Measurements from ENCODE around the gene PSEN1. TPM values are rescaled to one million over a fixed set of nuclear protein-coding genes. Genes with fewer than 3 reads are reported as not detected.

The PSEN1 gene
- total RNA-seq, 1 experiment from 2014 or later = 55.1 TPM

GRCh38 chr14:73198253-73198652 lies 61.9 kb downstream of the PSEN1 start:
- Mint-ChIP-seq H3K36me3 (ENCODE audit: insufficient read depth, unreplicated experiment) (peaks cover 92% of the 10 kb centered on the region), H3K4me1 (ENCODE audit: insufficient read depth, unreplicated experiment) (no peaks in the 10 kb centered on the region), H3K27ac (ENCODE audit: low read depth, unreplicated experiment) (no peak overlapping the region), H3K4me3 (ENCODE audit: unreplicated experiment) (no peak overlapping the region), H3K9me3 (ENCODE audit: unreplicated experiment) (no peaks in the 10 kb centered on the region), H3K27me3 (ENCODE audit: insufficient read depth, unreplicated experiment) (no peaks in the 10 kb centered on the region)
- no peak for DNase-seq (ENCODE audit: unreplicated experiment)
- CTCF ChIA-PET = no interaction called here
- intact Hi-C loops (cut with micrococcal nuclease) = no loop called here
- TF ChIP-seq CTCF (IDR thresholded peaks at IDR 0.05; ENCODE audit: unreplicated experiment) = no peak
- POLR2A ChIA-PET = interaction anchor here (0.6 to 1.3 kb wide), 4 partner anchors 13 to 98 kb away, joined by 3 read pairs; no protein-coding TSS in a partner anchor
- no TSS peak for BruUV-seq (replicated peaks)

GRCh38 chr14:73203527-73203926 lies 67.2 kb downstream of the PSEN1 start:
- H3K4me1 Mint-ChIP-seq (ENCODE audit: insufficient read depth, unreplicated experiment) = no peaks in the 10 kb centered on the region
- H3K9me3 Mint-ChIP-seq (ENCODE audit: unreplicated experiment) = no peaks in the 10 kb centered on the region
- intact Hi-C loops (cut with micrococcal nuclease) = no loop called here
- H3K27ac Mint-ChIP-seq (ENCODE audit: low read depth, unreplicated experiment) = no peak overlapping the region
- TF ChIP-seq CTCF (IDR thresholded peaks at IDR 0.05; ENCODE audit: unreplicated experiment) = no peak
- peaks cover 91% of the 10 kb centered on the region for H3K36me3 Mint-ChIP-seq (ENCODE audit: insufficient read depth, unreplicated experiment)
- ChIA-PET CTCF (no interaction called here), POLR2A (interaction anchor here (0.7 to 1.5 kb wide), 2 partner anchors 17 to 277 kb away, joined by 3 read pairs; partner anchors contain the start of gene DCAF4)
- DNase-seq (ENCODE audit: unreplicated experiment) = no peak
- no peak overlapping the region for H3K4me3 Mint-ChIP-seq (ENCODE audit: unreplicated experiment)
- no TSS peak for BruUV-seq (replicated peaks)
- H3K27me3 Mint-ChIP-seq (ENCODE audit: insufficient read depth, unreplicated experiment) = no peaks in the 10 kb centered on the region

- DNase-seq (ENCODE audit: unreplicated experiment) = no peak
- H3K9me3 Mint-ChIP-seq (ENCODE audit: unreplicated experiment) = no peaks in the 10 kb centered on the region
- BruUV-seq (replicated peaks) = no TSS peak
- H3K4me1 Mint-ChIP-seq (ENCODE audit: insufficient read depth, unreplicated experiment) = peaks cover 11% of the 10 kb centered on the region
- H3K27ac Mint-ChIP-seq (ENCODE audit: low read depth, unreplicated experiment) = no peak overlapping the region
- H3K36me3 Mint-ChIP-seq (ENCODE audit: insufficient read depth, unreplicated experiment) = peaks cover 76% of the 10 kb centered on the region
- intact Hi-C loops (cut with micrococcal nuclease) = no loop called here
- TF ChIP-seq CTCF (IDR thresholded peaks at IDR 0.05; ENCODE audit: unreplicated experiment) = no peak
- POLR2A ChIA-PET = interaction anchor here (1.1 kb wide), 1 partner anchor 11 kb away, joined by 4 read pairs; no protein-coding TSS in a partner anchor
- CTCF ChIA-PET = interaction anchor here (1.1 kb wide), 1 partner anchor 64 kb away, joined by 3 read pairs; no protein-coding TSS in a partner anchor
- H3K4me3 Mint-ChIP-seq (ENCODE audit: unreplicated experiment) = no peak overlapping the region
- no peaks in the 10 kb centered on the region for H3K27me3 Mint-ChIP-seq (ENCODE audit: insufficient read depth, unreplicated experiment)
These were observed 71.3 kb downstream of the PSEN1 start for GRCh38 chr14:73207615-73208014.

GRCh38 chr14:73208390-73208789 lies 72.1 kb downstream of the PSEN1 start:
- ChIA-PET CTCF (interaction anchor here (0.8 to 1.1 kb wide), 2 partner anchors 25 to 64 kb away, joined by 3 read pairs; no protein-coding TSS in a partner anchor), POLR2A (interaction anchor here (1.1 kb wide), 2 partner anchors 11 to 72 kb away, joined by 3 to 4 read pairs; partner anchors contain the start of gene PSEN1)
- H3K27me3 Mint-ChIP-seq (ENCODE audit: insufficient read depth, unreplicated experiment) = no peaks in the 10 kb centered on the region
- no peak for TF ChIP-seq CTCF (IDR thresholded peaks at IDR 0.05; ENCODE audit: unreplicated experiment)
- H3K36me3 Mint-ChIP-seq (ENCODE audit: insufficient read depth, unreplicated experiment) = peaks cover 76% of the 10 kb centered on the region
- no TSS peak for BruUV-seq (replicated peaks)
- no peak overlapping the region for H3K27ac Mint-ChIP-seq (ENCODE audit: low read depth, unreplicated experiment)
- peaks cover 11% of the 10 kb centered on the region for H3K4me1 Mint-ChIP-seq (ENCODE audit: insufficient read depth, unreplicated experiment)
- intact Hi-C loops (cut with micrococcal nuclease) = no loop called here
- DNase-seq (ENCODE audit: unreplicated experiment) = no peak
- H3K4me3 Mint-ChIP-seq (ENCODE audit: unreplicated experiment) = no peak overlapping the region
- no peaks in the 10 kb centered on the region for H3K9me3 Mint-ChIP-seq (ENCODE audit: unreplicated experiment)
